OCI-LY7 (cell line): ENCODE results near the gene EIPR1. TPM values are rescaled to one million over a fixed set of nuclear protein-coding genes. Genes with fewer than 3 reads are reported as not detected.

Source experiments
- BruUV-seq: library from RNA; stranded (reverse); fragments of 400-500 nt; replicated peaks from 2 replicates; lab custom pipeline; 2021; lab: Mats Ljungman, UMichigan
- CTCF ChIA-PET: fragments of 300-600 bp; sonication (Branson Sonifier 250); formaldehyde crosslinking; loops from one replicate; lab custom pipeline; 2022; ENCODE audit warnings: antibody characterized with exemption; ENCODE audit not compliant: unreplicated experiment; lab: Charles Lee
- POLR2A ChIA-PET: fragments of 300-600 bp; sonication (Branson Sonifier 250); formaldehyde crosslinking; loops from one replicate; lab custom pipeline; 2022; ENCODE audit warnings: antibody characterized with exemption; lab: Charles Lee
- DNase-seq: peaks from one replicate; pipeline ENCODE4 v3.0.0-alpha.2; 2015; ENCODE audit warnings: low spot score
- H2AFZ ChIP-seq: fragments of 200-600 bp; sonication (generic), shearing (Covaris generic); 2 replicates; pipeline ENCODE4 v1.6.1; 2014; ENCODE audit warnings: mild to moderate bottlenecking, antibody characterized with exemption, low read length, moderate library complexity
- H3K27ac ChIP-seq: fragments of 200-600 bp; sonication (generic); 2 replicates; pipeline ENCODE4 v1.5.1; 2014; ENCODE audit warnings: mixed run types, low read depth, mild to moderate bottlenecking, moderate library complexity, low read length, inconsistent platforms; ENCODE audit not compliant: poor library complexity, severe bottlenecking
- H3K36me3 ChIP-seq: fragments of 200-600 bp; sonication (generic); 2 replicates; pipeline ENCODE4 v1.6.1; 2014; ENCODE audit warnings: mild to moderate bottlenecking, antibody characterized with exemption, low read length, moderate library complexity, mixed read lengths; ENCODE audit not compliant: insufficient read depth
- H3K4me1 ChIP-seq: fragments of 200-600 bp; sonication (generic); 2 replicates; pipeline ENCODE4 v1.5.1; 2014; ENCODE audit warnings: mild to moderate bottlenecking, low read length; ENCODE audit not compliant: insufficient read depth, poor library complexity, severe bottlenecking
- H3K4me2 ChIP-seq: fragments of 200-600 bp; sonication (generic); 2 replicates; pipeline ENCODE4 v1.6.1; 2014; ENCODE audit warnings: mild to moderate bottlenecking, low read length
- H3K4me3 ChIP-seq: fragments of 200-600 bp; sonication (generic); 2 replicates; pipeline ENCODE4 v1.5.1; 2014; ENCODE audit warnings: mild to moderate bottlenecking, low read depth, low read length; ENCODE audit not compliant: poor library complexity, severe bottlenecking
- H3K79me2 ChIP-seq: fragments of 200-600 bp; sonication (generic); 2 replicates; pipeline ENCODE4 v1.6.1; 2016; ENCODE audit warnings: low read depth, mild to moderate bottlenecking, low read length, moderate library complexity, mixed read lengths; ENCODE audit not compliant: insufficient read depth
- H3K9me2 ChIP-seq: fragments of 200-600 bp; sonication (generic); 2 replicates; pipeline ENCODE4 v1.6.1; 2016; ENCODE audit warnings: mild to moderate bottlenecking, low read length, mixed read lengths; ENCODE audit not compliant: insufficient read depth
- H3K9me3 ChIP-seq: fragments of 200-600 bp; sonication (generic); 2 replicates; pipeline ENCODE4 v1.6.1; 2014; ENCODE audit warnings: mild to moderate bottlenecking, mixed run types, low read length, mixed read lengths
- H4K20me1 ChIP-seq: fragments of 200-600 bp; sonication (generic); 2 replicates; pipeline ENCODE4 v1.6.1; 2014; ENCODE audit warnings: mild to moderate bottlenecking, antibody characterized with exemption, low read length, moderate library complexity, mixed read lengths; ENCODE audit not compliant: insufficient read depth
- CTCF ChIP-seq: fragments of 200-600 bp; sonication (generic); conservative IDR thresholded peaks from 2 replicates; pipeline ENCODE4 v1.5.1; 2014; ENCODE audit warnings: mild to moderate bottlenecking, antibody characterized with exemption, low read length, moderate library complexity, mixed read lengths
- EZH2phosphoT487 ChIP-seq: fragments of 200-600 bp; sonication (generic); IDR thresholded peaks from 2 replicates; pipeline ENCODE4 v1.6.1; 2018; ENCODE audit warnings: low read depth, borderline replicate concordance, mild to moderate bottlenecking, mixed run types, antibody characterized with exemption, low read length, moderate library complexity, mixed read lengths
- intact Hi-C: fragments of 100-400 bp; cut with micrococcal nuclease; formaldehyde crosslinking; loops from one replicate; pipeline ENCODE4 v1.10.0; 2022; ENCODE audit not compliant: unreplicated experiment
- total RNA-seq, 2 experiments: library from RNA; depleted of rRNA in 1 of 2; stranded (reverse); fragments of >200 nt in 1 of 2; shearing (Covaris generic) in 1 of 2; gene quantifications; 2 replicates each; pipeline ENCODE4 v1.2.3, GENCODE V29; 2014 to 2022

EIPR1 gene
- total RNA-seq, 2 experiments from 2014 or later = 60.5 to 61.7 TPM

- DNase-seq = no peak
- no TSS peak for BruUV-seq
- no peaks in the 10 kb centered on the region for H3K79me2 ChIP-seq
- no peaks in the 10 kb centered on the region for H3K9me3 ChIP-seq
- H3K9me2 ChIP-seq = no peaks in the 10 kb centered on the region
- intact Hi-C loops = no loop called here
- peaks cover 49% of the 10 kb centered on the region for H3K36me3 ChIP-seq
- no peak overlapping the region for H3K4me3 ChIP-seq
- H3K4me1 ChIP-seq = no peaks in the 10 kb centered on the region
- H4K20me1 ChIP-seq = no peaks in the 10 kb centered on the region
- no peak overlapping the region for H3K27ac ChIP-seq
- H2AFZ ChIP-seq = no peak overlapping the region
- TF ChIP-seq CTCF (no peak), EZH2phosphoT487 (no peak)
- ChIA-PET POLR2A (interaction anchor here (0.7 kb wide), 1 partner anchor 36 kb away, joined by 4 read pairs; no protein-coding TSS in a partner anchor), CTCF (no interaction called here)
- H3K4me2 ChIP-seq = no peak overlapping the region
Measured at GRCh38 chr2:3319745-3320566, 57.7 kb downstream of the EIPR1 start.

GRCh38 chr2:3319134-3319533 is 58.5 kb downstream of the EIPR1 start:
- intact Hi-C loops = no loop called here

More at GRCh38 chr2:3319134-3319533, 58.5 kb downstream of the EIPR1 start:
- Histone ChIP-seq H2AFZ (no peak overlapping the region), H4K20me1 (no peaks in the 10 kb centered on the region), H3K9me3 (no peaks in the 10 kb centered on the region), H3K9me2 (no peaks in the 10 kb centered on the region), H3K4me1 (no peaks in the 10 kb centered on the region), H3K4me3 (no peak overlapping the region), H3K4me2 (no peak overlapping the region), H3K79me2 (no peaks in the 10 kb centered on the region), H3K36me3 (peaks cover 49% of the 10 kb centered on the region), H3K27ac (no peak overlapping the region)
- no peak for DNase-seq
- BruUV-seq = no TSS peak
- no peak for TF ChIP-seq EZH2phosphoT487
- no peak for TF ChIP-seq CTCF
- ChIA-PET POLR2A (interaction anchor here (0.6 to 0.7 kb wide), 2 partner anchors 9 to 36 kb away, joined by 4 to 6 read pairs; no protein-coding TSS in a partner anchor), CTCF (no interaction called here)
